Central memory CD4-positive, alpha-beta T cell (primary cell): ENCODE measurements around the gene CACNA1F.

ENCODE experiments used
- DNase-seq: peaks from one replicate; pipeline ENCODE4 v3.0.0; 2022
- total RNA-seq, 3 experiments: gene quantifications; one replicate each; lab custom pipeline; 2026; lab: John Stamatoyannopoulos, UW

CACNA1F gene
- total RNA-seq: 0.04 to 2.3 (median 1.6) reads per million in 3 experiments

DNA sequence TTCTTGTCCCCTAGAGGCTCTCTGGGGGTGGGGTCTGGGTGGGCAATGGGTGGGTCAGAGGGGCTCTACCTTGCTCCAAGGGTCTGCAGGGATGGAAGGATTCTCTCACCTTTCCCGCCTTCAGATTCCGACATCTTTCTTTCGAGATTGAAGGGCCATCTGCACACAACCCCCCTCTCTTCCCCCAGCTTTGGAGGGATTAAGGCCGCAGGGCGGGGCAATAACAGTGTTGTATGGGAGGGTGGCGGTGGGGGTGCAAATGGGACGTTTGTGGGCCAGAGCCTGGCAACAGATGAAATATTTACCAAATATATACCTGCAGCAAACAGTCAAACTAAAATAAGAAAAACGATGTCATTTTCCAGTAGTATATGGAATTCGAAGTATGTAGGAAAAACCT is at the start of gene CACNA1F:
CACNA1F (minus strand) TSS at position 165 of the 400 bp plus-strand sequence; CDS start at position 134, 31 bp downstream.
- DNase-seq: no peak

GRCh38 chrX:49282647-49283011 is 49.5 kb upstream of the CACNA1F start:
- DNase-seq: no peak

- no peak for DNase-seq
Measured at GRCh38 chrX:49278081-49278480, 44.9 kb upstream of the CACNA1F start.

- DNase-seq: no peak
Measured at GRCh38 chrX:49277535-49277830, 44.3 kb upstream of the CACNA1F start.

GRCh38 chrX:49276671-49277534 is 43.8 kb upstream of the CACNA1F start:
- no peak for DNase-seq

GRCh38 chrX:49276207-49276606 is 43.1 kb upstream of the CACNA1F start:
- DNase-seq: no peak

DNA sequence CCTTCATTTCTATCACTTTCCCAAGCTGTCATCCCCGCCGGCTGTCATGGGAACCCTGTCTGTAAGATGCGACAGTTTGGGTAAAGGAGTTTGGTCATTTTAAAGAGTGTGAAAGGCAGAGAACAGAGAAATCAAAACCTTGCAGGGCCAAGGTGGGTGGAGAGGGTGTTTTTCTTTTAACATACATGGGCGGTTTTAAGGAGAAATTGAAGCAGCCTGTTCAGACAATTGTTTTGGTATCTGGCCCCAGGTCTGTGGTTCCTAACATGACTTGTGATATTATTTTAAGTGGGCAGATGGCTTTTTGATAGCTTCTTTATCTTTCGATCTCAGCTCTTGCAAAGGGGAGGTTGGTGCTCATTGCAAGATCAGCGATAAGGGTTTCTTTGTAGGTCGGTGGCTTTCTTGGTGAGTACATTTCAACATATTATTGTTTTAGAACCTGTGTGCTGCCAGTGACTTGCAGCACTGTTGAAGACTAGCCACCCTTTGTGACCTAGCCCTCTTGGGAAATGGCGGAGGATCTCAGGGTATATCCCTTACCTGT is 40.1 kb upstream of the CACNA1F start:
- DNase-seq: peak; percentile 77

DNA sequence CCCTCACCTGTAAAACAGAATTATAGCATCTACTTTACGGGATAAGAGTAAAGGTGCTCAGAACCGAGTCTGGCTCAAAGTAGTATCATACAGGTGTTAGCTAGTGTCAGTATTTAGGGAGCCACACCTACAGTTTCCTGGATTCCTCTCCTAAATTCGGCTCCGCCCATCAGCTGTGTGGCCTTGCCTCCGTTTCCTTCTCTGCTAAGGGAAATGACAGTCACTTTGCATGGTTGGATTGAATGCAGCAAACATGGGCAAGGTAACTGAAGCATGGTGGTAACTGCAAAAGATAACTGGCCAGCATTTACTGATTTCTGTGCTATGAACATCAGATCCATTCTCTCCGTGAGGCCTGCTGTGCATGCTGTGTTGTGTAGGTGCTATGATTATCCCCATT is 39.3 kb upstream of the CACNA1F start:
- DNase-seq: peak; percentile 27

- DNase-seq: no peak
Measured at GRCh38 chrX:49271341-49271740, 38.2 kb upstream of the CACNA1F start.

DNA sequence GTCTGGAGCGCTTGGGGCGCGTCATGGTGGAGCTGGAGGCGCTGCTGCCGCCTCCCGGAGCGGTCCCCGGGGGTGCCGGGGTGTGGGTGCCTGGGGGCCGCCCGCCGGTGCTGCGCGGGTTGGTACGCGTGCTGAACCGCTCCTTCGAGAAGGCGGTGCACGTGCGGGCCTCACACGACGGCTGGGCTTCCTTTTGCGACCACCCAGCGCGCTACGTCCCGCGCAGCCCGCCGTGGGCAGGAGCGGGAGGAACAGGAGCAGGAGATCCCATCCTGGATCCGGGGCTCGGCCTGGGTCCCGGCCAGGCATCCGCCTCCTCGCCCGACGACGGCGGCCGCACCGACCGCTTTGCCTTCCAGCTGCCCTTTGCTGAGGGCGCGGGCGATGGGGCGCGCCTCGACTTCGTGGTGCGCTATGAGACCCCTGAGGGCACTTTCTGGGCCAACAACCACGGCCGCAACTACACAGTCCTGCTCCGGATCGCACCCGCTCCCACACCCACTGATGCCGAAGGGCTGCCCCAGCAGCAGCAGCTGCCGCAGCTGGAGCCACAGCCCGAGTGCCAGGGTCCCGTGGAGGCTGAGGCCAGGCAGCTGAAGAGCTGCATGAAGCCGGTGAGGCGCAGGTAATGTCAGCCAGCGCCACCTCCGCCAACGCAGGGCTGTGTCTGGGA is 37.2 kb upstream of the CACNA1F start:
- no peak for DNase-seq

- DNase-seq: no peak
Measured at GRCh38 chrX:49269767-49270248, 36.7 kb upstream of the CACNA1F start, which contains the start of gene PPP1R3F. Gene PPP1R3F (plus strand): TSS chrX:49269793. CDS start chrX:49269870, 77 bp downstream.

DNA sequence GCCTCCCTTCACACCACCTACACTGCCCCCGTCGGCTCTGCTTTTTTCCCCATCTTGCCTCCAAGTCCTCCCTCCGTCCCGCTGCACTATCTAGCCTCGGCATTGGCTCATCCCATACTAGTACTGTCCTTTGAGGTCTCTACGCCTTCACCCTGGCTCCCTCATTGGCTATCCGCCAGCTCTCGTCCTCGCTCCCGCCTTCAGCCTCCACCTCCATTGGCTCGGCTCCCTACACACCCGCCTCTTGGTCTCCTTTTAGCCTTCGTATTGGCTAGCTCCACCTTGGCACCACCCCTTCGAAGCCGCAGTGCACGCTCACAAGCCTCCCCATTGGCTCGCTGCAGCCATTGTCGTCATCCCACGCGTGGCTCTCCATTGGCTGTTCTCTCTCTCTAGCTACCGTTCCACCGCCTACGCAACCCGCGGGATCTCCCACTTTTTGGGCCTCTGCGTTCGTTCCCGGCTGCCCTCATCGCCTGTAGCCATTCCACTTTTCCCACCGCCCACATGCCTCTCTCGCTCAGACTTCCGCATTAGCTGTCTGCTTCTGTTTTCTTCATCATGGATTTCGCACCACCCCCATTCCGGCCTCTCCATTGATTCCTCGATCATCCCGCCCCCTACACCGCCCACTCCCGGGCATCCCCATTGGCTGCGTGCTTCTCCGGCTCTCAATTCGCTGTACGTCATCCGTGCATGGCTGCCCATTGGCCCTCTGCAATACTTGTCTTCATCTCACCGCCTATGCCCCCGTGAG is 36.0 kb upstream of the CACNA1F start:
- peak; percentile 95 for DNase-seq

DNA sequence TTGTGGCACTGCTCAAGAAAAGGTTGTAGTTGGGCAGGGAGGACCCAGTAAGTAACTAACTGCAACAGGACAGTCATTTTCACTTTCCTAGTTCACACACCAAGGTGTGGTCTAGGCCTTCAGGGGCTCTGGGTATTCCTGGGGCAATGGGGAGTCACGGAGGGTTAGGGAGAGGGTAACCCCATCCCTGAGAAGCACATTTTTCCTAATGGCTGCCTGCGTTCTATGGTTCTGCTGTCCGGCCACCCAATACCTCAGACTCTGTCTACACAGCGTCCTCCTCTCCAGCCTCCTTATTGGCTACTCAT is 35.5 kb upstream of the CACNA1F start:
- DNase-seq: no peak

GRCh38 chrX:49266523-49267445 is 33.6 kb upstream of the CACNA1F start:
- DNase-seq: no peak

DNA sequence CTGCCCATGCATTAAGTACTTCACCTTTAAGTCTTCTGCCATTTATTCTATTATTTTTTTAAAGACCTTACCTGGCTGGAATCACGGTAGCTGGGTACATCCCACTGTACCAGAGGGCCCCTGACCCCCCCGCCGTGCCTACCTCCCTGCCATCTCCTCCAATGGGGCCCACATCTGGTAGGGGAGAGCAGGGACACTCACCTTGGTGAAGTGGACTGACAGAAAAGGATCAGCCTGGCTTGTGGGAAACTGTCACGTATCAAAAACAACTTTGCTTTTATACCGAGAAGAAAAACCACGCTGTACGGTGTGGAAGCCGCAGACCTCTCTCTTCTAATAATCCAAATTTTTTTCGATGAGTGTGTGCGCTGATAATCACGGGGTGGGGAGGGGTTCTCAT is 31.3 kb upstream of the CACNA1F start, which contains the start of gene FOXP3:
FOXP3 (minus strand) TSS at position 251 of the 400 bp plus-strand sequence. CDS start 6,205 bp downstream, outside the sequence.
- DNase-seq: no peak

DNA sequence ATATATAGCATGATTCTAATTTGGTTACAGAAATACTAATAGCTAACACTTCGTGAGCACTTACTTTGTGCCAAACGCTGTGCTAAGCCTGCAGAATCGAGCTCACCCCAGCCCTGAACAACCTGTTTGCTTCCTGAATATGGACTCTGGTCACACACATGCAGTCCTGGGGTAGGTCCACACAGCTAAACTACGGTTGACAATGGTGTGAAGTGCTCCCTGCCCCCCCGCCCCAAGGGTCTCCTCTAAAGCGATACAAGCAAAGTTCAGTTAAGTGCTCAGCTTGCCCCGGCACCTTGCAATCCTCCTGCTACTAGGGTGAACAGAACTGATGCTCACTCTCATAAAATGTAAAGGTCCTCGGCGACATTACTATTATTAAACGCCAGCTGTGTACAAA is 30.5 kb upstream of the CACNA1F start:
- DNase-seq: no peak

DNA sequence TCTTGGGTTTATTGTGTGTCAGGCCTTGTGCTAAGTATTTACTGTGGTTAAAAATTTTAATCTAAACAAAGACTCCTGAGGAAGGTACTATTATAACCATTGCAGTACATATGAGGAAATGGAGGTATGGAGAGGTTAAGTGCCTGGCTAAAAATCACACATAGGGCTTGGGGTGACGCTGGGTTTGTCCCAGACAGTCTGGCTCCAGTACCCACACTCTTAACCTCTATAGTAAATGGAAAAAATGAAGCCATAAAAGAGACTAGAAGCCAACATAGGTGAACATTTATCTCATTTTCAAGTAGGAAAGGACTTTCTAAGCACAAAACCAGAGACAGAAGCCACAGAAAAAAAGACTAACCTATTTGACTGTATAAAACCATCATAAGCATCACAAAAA is 29.5 kb upstream of the CACNA1F start:
- DNase-seq: no peak

DNA sequence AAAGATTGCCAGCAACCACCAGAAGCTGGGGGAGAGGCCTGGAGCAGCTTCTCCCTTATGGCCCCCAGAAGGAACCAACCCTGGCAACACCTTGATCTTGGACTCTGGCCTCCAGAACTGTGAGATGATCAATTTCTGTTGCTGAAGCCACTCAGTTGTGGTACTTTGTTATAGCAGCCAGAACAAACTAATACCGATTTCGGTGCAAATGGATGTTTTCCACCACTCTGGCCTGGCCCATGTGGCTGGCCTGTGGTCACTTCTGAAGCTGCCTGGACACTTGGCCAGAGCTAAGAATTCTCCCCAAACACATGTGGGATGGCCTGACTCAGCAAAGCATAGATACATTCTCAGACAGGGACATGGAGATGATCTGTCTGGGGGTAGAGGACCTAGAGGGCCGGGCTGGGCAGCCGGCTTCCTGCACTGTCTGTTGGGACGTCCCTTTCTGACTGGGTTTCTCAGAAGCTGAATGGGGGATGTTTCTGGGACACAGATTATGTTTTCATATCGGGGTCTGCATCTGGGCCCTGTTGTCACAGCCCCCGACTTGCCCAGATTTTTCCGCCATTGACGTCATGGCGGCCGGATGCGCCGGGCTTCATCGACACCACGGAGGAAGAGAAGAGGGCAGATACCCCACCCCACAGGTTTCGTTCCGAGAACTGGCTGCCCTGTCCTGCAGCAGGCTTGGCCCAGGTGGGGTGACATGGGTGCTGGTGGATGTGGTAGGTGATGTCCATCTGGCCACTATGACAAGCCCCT is 27.3 kb upstream of the CACNA1F start:
- DNase-seq: no peak

DNA sequence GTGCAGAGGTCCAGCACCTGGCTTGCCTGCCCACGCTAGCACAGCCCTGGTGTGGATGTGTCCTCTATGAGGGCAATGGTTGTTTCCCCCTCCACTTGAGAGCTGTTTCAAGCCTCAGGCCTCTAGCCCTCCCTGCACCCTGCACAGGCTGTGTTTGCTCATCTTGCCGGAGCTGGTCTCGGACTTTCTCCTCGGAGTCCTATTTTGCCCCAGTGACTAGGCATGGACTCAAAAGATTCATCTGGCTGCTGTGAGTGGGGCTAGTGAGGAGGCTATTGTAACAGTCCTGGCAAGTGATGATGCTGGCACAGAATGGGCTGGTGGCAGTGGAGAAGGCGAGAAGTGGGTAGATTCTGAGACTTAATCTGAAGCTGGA is 25.6 kb upstream of the CACNA1F start:
- DNase-seq: no peak

- DNase-seq: no peak
Measured at GRCh38 chrX:49257846-49258748, 25.0 kb upstream of the CACNA1F start.
